Measurements from ENCODE around the gene RBM5.

DNA sequence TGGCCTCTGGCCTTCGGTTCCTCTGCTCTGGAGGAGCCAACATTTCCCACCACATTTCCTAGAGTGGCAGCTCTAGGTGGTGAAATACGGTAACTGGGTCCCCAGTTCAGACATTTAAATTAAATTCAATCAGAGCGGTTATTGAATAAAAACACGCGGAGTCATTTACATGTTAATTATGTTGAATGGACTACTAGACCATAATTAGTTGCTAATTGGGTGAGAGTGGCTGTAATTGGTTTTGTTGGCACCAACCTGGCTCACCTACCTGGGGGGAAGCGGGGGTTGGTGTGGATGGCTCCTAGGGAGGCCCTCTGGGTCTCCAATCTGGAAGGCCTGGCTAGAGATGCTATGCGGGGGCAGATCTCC is 79.1 kb downstream of the RBM5 start:
- no peak for TF ChIP-seq CTCF (IDR thresholded peaks at IDR 0.05; ENCODE audit: insufficient read depth, low read length, poor library complexity, severe bottlenecking)
- no peak for TF ChIP-seq EZH2phosphoT487 (conservative IDR thresholded peaks at IDR 0.05; ENCODE audit: low read length)

All from SU-DHL-6 (cell line).